HG03103 (cell line): ENCODE data around the gene TNFAIP8.

Experiments used
- ATAC-seq: cut with Tn5 transposase; IDR thresholded peaks from one replicate; pipeline ENCODE4 v1.9.1; 2021; ENCODE audit warnings: low read depth; ENCODE audit not compliant: unreplicated experiment

Gene TNFAIP8

DNA sequence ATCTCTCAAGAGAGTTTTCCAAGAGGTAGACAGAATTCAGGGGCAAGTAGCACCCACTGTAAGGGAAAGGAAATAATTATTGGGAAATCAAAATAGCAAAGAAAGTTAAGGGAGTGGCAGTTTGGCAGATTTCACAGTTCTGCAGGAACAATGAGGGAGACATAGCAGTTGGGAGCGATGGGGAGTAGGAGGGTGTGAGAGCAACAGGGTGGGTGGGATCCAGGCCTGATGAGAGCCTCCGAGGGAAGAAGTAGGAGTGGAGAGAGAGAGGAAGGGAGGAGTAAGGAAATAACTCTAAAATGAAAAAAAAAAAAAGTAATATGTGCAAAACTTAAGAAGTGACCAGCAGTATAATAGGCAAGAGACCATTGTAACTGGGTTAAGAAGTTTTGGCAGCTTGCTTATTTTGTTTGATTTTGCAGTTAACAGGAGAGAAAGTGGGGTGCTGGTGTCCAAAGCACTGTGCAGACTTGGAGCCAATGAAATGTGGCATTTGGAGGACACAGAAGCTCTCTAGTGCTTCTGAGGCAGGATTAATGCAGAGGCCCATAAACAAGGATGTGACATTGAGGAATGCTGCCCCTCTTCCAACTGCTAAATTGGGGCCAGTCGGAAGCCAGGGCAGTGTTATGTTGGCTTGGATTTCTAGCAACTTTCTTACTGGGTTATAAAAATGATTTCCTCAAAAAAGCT is 10.2 kb downstream of the TNFAIP8 start:
- no peak for ATAC-seq

DNA sequence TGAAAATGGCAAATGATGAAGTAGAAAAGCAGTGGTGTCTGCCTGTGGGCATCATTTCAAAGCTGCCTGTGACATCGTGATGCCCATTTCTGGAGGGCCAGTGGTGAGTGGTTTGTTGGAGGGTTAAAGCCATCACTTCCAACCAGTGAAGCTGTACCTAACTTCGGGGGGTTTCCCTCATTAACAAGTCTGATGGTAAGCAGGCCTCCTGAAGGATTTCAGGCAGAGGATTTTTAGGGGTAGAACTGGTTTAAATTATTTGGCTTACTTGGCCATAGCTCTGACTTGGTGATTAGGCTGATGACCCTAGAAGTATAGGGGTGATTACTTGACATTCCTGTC is 10.7 kb downstream of the TNFAIP8 start:
- no peak for ATAC-seq

- ATAC-seq = peak; percentile 68
These were observed 11.9 kb downstream of the TNFAIP8 start for GRCh38 chr5:119367502-119368237.

DNA sequence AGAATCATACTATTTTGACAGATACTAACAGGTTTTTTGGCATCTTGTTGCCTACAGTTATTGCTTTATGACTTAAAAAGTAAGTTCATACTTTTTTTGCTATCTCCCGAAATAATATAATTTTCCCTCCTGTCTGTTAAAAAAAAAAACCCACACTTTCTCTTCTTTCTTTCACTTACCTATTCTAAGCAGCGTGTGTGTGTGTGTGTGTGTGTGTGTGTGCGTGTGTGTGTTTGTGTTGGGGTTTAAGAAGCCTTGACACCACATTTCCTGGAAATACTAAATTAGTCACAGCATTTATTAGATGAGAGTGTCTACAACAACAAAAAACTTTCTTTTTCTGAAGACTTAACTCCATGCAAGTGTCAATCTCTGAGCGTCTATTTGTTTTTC is 12.4 kb downstream of the TNFAIP8 start:
- no peak for ATAC-seq

DNA sequence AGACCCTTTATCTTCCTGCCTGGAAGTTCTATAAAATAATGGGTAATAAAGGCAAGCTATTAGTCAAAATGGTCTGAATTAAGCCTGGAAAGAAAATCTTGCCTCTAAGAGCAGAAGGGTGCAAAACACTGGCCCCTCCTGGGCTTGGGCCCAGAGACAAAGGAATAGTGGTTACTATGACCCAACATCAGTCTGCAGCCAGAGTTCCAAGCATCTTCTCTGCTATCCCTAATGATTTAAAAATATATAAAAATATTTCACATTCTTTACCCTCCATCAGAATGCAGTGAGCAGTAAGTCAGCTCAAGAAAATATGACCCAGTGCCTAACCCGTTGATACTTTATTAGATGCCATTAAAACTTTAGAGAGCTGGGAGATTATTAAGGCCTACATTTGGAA is 14.7 kb downstream of the TNFAIP8 start:
- ATAC-seq = no peak

DNA sequence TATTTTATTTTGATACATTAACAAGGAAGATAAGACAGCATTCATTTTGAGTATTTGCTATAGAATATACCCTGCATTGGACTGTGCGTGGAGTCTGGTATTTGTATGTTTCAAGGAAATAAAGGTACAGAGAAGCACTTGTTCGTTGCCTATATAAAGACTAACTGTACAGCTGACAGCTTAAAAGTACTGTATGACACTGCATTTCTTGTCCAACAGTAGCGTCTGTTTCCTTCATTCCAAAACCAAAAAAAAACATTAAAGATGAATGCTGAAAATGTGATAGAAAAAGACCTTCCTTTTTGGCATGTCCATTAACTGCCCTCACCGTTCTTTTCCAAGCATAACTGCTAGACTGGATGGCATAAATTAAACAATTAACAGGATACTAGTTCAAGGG is 15.3 kb downstream of the TNFAIP8 start:
- ATAC-seq = no peak

- ATAC-seq = peak; percentile 58
These were observed 17.6 kb downstream of the TNFAIP8 start for GRCh38 chr5:119373449-119373858.

DNA sequence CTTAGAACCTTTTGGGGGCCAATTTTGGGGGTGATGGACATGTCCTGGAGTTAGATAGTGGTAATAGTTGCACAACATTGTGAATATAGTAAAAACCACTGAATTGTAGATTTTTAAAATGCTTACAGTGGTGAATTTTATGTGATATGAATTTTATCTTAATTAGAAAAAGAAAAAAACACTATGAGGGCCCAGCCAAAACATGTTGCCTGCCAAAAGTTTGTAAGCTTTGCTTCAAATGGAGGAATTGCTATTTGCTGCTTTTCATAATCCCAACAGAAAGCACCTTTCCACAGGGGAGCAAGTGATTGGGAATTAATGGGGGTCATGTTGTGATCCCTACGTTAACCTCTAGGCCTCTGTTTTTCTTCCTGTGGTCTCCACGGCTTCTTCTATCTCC is 19.1 kb downstream of the TNFAIP8 start:
- ATAC-seq = no peak

DNA sequence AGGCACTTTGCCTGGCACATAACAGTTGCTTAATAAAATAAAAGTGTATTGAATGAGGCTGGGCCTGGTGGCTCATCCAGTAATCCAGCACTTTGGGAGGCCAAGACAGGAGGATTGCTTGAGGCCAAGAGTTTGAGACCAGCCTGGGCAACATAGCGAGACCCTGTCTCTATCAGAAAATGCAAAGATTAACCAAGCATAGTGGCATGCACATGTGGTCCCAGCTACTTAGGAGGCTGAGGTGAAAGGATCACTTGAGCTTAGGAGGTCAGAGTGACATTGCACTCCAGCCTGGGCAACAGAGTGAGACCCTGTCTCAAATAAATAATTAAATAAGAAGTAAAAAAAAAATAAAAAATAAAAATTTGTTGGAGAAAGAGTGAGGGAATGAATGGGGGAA is 21.2 kb downstream of the TNFAIP8 start:
- no peak for ATAC-seq

DNA sequence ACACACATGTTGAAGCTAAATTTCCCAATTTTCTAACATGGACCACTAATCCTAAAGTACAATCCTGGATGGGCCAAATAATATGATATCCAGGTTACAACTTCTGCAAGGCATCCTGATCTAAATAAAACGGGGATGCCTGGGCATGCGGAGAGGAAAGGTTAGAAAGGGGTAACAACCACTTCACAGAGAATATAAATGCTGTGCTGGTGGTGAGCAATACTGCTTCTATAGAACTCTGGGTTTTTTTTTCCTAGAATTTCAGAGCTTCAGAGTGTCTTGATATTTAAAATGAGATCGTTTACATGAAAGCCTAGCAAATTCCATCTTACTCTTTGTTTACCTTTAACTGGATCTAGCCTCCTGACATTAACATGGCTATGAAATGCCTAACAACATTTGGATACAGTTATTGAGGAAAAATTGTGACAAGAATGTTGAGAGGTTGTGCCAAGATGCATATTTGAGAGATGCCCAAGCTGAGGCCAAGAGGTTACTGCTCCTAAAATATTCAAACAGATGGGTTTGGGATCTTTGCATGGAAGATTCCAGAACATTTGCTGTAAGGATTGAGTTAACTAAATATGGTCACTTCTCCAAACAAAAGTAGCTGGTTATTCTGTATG is 22.4 kb downstream of the TNFAIP8 start:
- ATAC-seq = no peak

GRCh38 chr5:119379096-119379495 is 23.3 kb downstream of the TNFAIP8 start:
- ATAC-seq = no peak

- no peak for ATAC-seq
These were observed 24.2 kb downstream of the TNFAIP8 start for GRCh38 chr5:119379942-119380547.

DNA sequence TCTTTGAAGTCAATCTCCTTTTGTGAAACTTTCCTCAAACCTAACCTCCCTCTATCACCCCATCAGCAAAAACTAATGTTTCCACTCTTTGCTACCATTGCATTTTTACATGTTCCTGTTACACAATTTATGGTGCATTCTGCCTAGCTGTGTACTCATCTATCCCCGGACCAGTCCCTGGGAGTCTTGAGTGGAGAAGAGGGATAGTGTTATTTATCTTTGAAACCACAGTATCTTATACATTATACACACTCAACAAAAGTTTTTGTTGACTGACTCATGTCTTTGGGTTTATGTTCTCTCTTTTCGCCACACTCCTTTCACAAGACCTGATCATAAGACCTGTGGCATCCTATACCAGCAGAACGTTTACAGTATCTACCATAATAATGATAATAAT is 26.4 kb downstream of the TNFAIP8 start:
- ATAC-seq = no peak

DNA sequence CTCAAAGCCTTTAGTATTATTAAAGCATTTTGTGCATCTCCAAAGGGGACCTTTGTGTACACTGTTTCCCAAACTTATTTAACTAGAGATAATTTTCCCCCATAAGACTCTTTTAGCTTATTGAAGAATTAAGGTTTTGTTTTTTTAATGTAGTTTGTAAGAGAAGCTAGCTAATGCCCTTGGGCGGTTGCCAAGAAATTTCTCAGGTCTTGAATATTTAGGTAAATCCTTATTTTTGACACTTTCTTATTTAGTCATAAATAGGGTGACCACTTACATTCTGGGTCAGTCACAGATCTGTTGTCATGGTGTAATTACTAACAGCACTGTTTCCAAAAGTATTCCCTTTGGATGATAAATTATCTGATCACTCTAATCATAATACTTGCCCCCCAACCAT is 27.2 kb downstream of the TNFAIP8 start:
- no peak for ATAC-seq

DNA sequence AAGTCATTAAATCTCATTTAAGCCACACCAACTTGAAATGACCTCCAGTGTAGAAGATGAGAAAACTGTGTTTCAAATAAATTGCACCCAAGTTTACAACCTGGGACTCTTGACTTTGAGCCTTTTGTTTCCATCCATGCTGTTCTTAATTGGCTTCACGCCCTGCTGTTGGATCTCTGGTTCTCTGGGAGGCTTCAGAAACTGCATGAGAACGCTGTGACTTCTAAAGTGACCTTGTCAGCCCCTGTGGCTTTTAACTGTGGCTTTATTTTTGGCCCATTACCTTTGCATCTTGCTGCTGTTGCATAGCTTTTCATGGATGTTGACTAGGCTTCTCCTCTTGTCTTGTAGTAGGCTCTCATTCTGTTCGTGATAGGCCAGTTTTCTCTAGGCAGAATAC is 29.3 kb downstream of the TNFAIP8 start:
- ATAC-seq = no peak

DNA sequence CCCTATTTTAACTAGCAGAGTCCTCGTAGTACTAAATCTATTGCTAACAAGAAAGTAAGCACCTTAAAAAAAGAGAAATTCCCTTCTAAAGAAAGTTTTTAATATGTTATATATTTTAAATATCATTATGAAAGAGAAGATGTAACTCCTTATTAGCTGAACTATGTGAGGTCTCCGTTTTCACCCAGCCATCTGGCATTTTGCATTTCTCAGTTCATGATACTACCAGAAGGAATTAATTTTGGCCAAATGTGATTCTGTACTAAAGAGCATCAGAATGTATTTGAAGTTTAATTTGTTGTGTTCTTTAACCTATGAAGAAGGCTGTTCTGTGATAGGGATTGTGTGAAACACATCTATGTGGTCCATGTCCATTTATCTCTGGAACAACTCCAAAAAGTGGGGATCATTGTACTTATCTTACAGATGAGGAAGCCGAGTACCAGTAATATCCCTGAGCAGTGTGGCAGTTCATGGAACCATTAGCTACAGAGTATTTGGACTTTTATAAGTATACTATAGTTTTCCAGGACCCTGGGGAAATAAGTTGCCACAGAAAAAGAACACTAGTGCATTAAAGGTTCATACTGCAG is 29.8 kb downstream of the TNFAIP8 start:
- no peak for ATAC-seq

GRCh38 chr5:119386596-119387344 is 31.0 kb downstream of the TNFAIP8 start:
- no peak for ATAC-seq

- ATAC-seq = no peak
These were observed 32.3 kb downstream of the TNFAIP8 start for GRCh38 chr5:119387945-119388618.

- ATAC-seq = no peak
These were observed 32.9 kb downstream of the TNFAIP8 start for GRCh38 chr5:119388619-119389190.
